PFSK-1 (cell line): Measurements from ENCODE around the gene CLDN6. TPM values are rescaled to one million over a fixed set of nuclear protein-coding genes. Genes with fewer than 3 reads are reported as not detected.

Source experiments
- FOXP2 ChIP-seq: optimal IDR thresholded peaks from 2 replicates; pipeline ENCODE3; 2011; ENCODE audit warnings: borderline replicate concordance, control low read depth, inconsistent platforms; ENCODE audit not compliant: insufficient read depth; ENCODE audit errors: extremely low read length, extremely low read depth
- POLR2AphosphoS5 ChIP-seq: IDR thresholded peaks from 2 replicates; pipeline ENCODE4 v1.6.1; 2012; ENCODE audit warnings: low read depth, mild to moderate bottlenecking, control low read depth, low read length, moderate library complexity
- REST ChIP-seq, 2 experiments: IDR thresholded peaks; 2 replicates each; pipeline versions ENCODE4 v1.6.1 to v1.8.0; 2011 to 2012; ENCODE audit warnings: low read depth in 2 of 2, low read length in 2 of 2, control low read depth in 1 of 2, inconsistent platforms in 1 of 2, mild to moderate bottlenecking in 1 of 2, moderate library complexity in 1 of 2; ENCODE audit not compliant: insufficient read depth in 1 of 2
- SIN3A ChIP-seq: IDR thresholded peaks from 2 replicates; pipeline ENCODE4 v1.6.1; 2012; ENCODE audit warnings: mild to moderate bottlenecking, low read length, moderate library complexity, borderline replicate concordance; ENCODE audit not compliant: insufficient read depth
- TAF1 ChIP-seq: IDR thresholded peaks from 2 replicates; pipeline ENCODE4 v1.6.1; 2012; ENCODE audit warnings: low read length, control low read depth, borderline replicate concordance; ENCODE audit not compliant: insufficient read depth
- polyA plus RNA-seq: library from polyadenylated mRNA; unstranded; fragments of >200 nt; gene quantifications from one replicate; pipeline ENCODE4 v1.2.1, GENCODE V29; 2012; ENCODE audit warnings: low read depth, missing spikeins; ENCODE audit not compliant: insufficient read length

Gene CLDN6
- 0.24 TPM for polyA plus RNA-seq

GRCh38 chr16:3017794-3018506 lies at the start of gene CLDN6:
TSS of gene CLDN6 (minus strand) at chr16:3018183. CDS start at chr16:3016021, 2,162 bp downstream.
- TF ChIP-seq POLR2AphosphoS5 (no peak), SIN3A (no peak), TAF1 (no peak), REST (IDR thresholded peaks at IDR 0.05; ENCODE audit: insufficient read depth in 1 of 2, low read depth in 2 of 2, low read length in 2 of 2) (no peak), FOXP2 (no peak)

GRCh38 chr16:3066440-3066748 lies 48.4 kb upstream of the CLDN6 start:
- no peak for TF ChIP-seq REST (IDR thresholded peaks at IDR 0.05; ENCODE audit: insufficient read depth in 1 of 2, low read depth in 2 of 2, low read length in 2 of 2)
- TF ChIP-seq TAF1, result no peak
- TF ChIP-seq POLR2AphosphoS5, result no peak
- no peak for TF ChIP-seq SIN3A
- TF ChIP-seq FOXP2, result no peak

GRCh38 chr16:3065742-3066439 lies 47.9 kb upstream of the CLDN6 start:
- TF ChIP-seq TAF1, result no peak
- TF ChIP-seq POLR2AphosphoS5, result no peak
- no peak for TF ChIP-seq REST (IDR thresholded peaks at IDR 0.05; ENCODE audit: insufficient read depth in 1 of 2, low read depth in 2 of 2, low read length in 2 of 2)
- TF ChIP-seq SIN3A, result no peak
- no peak for TF ChIP-seq FOXP2

GRCh38 chr16:3065069-3065741 lies 47.2 kb upstream of the CLDN6 start, which contains the start of gene IL32:
TSS of gene IL32 (plus strand) at chr16:3065640. CDS start at chr16:3065812, 172 bp downstream.
- TF ChIP-seq FOXP2 (no peak), POLR2AphosphoS5 (no peak), SIN3A (no peak), REST (IDR thresholded peaks at IDR 0.05; ENCODE audit: insufficient read depth in 1 of 2, low read depth in 2 of 2, low read length in 2 of 2) (no peak), TAF1 (no peak)
